Head of caudate nucleus (tissue), 42 donors: Measurements from ENCODE around the gene MAN1C1.

ENCODE experiments used
- DNase-seq, 42 donors: peaks; one replicate each; pipeline versions ENCODE4 v3.0.0 to v3.0.0-alpha.2; 2020 to 2021; ENCODE audit warnings: mixed read lengths in 7 of 42
- intact Hi-C: fragments of 100-400 bp; cut with DNase I; formaldehyde crosslinking; loops from one replicate; pipeline ENCODE4 v1.15.0; 2022

MAN1C1 gene

DNA sequence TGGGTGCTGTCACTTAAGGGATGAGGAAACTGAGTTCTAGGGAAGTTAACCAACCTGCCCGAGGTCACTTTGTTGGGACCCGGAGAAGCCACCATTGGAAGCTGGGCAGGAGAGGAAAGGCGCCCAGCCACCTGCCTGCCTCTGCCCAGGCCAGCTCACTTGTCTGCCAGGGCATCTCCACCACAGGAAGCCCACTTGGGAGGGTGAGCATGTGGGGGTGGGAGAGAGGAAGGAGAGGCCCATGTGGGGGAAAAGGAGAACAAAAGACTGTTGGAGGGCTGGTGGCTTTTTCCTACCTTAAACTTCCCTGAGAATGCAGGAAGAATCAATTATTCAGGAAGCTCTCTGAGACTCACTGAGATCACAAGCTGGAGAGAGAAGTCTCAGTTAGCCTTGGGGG, 139.6 kb downstream of the MAN1C1 start:
- intact Hi-C loops: no loop called here
- DNase-seq: no peak

- no peak for DNase-seq
- intact Hi-C loops: no loop called here
Observed at GRCh38 chr1:25757151-25757845, 140.7 kb downstream of the MAN1C1 start.

DNA sequence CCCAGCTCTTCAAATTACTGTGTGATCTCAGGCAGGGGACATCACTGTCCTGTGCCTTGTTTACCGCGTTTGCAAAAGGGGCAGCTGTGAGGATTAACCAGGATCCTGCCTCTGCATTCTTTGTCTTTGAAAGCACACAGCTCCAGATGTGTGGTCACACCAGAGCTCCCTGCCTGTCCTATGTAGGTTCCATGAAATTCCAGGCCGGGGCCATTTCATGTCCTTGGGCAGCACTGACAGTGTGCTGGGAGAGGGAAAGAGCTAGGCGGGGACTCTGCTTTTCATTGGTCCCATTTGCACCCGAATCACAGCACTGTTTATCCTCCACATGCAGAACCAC, 141.2 kb downstream of the MAN1C1 start:
- DNase-seq: no peak
- intact Hi-C loops: no loop called here

DNA sequence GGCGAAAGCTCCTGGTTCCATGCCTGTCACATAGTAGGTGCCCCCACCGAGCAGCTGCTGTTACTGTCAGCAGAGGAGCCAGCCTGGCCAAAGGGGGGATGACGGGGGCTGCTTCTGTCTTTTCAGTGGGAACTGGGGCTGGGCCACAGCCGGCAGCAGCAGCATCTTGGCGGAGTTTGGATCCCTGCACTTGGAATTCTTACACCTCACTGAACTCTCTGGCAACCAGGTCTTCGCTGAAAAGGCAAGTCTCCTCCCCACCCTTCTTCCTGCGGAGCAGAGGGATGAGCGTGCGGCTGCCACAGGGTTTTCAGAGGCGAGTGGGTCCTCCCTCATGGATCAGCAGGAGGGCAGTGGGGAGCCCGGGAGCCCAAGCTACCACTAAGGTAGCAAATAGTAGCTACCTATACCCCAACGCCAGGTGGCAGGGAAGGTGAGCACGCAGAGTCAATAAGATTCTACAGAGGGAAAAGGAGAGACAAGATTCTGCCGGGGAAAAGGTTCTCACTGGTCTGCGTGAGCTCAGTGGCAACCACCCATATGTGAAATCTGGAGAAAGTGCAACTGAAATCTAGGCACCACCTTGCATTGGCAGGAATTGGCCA, 142.0 kb downstream of the MAN1C1 start:
- intact Hi-C loops: no loop called here
- DNase-seq: no peak

DNA sequence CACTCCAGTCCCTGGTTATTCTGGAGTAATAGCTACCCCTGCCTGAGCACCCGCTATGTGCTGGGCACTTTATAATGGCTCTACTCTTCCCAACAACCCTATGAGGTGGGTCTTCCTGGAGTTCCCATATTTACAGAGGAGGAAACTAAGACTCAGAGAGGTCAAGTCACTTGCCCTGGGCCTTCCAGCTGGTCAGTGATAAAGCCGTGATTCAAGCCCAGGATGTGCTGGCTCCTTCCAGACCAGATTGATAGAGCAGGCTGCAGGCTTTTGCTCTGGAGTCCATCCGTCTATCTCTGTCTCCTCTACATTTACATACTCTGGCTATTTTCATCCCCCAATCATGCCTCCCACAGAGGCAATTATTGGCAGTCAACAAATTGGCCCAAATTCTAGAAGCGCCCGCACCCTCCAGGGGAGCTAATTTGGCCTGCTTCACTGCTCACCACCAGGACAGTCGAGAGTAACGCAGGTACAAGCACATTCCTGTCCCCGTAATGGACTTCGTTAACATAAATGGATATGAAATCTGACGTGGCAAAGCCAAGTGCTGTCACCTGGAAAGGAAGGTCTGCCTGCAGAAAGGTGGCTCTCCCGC, 143.6 kb downstream of the MAN1C1 start:
- DNase-seq: no peak
- intact Hi-C loops: no loop called here

- intact Hi-C loops: no loop called here
- no peak for DNase-seq
Observed at GRCh38 chr1:25760871-25761270, 144.3 kb downstream of the MAN1C1 start.

DNA sequence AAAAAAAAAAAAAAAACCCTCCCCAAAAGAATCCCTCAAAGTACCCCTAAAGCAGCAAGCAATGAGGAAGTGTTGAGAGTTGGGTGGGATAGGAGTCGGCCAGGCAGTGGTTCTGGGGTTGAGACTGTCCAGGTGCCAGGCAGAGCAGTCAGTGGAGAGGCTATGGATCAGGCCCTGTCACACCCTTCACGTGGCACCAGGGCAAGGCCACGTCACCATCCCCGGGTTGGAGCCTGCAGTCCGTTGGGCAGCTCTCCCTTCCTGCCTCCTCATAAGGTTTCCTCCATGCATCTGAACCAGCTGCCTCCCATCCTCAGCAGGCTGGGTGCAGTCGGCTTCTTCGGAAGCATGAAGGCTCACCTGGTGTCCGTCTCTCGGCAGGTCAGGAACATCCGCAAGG, 146.9 kb downstream of the MAN1C1 start:
- intact Hi-C loops: no loop called here
- DNase-seq: no peak

- no peak for DNase-seq
- intact Hi-C loops: no loop called here
Observed at GRCh38 chr1:25765136-25765922, 148.7 kb downstream of the MAN1C1 start.

DNA sequence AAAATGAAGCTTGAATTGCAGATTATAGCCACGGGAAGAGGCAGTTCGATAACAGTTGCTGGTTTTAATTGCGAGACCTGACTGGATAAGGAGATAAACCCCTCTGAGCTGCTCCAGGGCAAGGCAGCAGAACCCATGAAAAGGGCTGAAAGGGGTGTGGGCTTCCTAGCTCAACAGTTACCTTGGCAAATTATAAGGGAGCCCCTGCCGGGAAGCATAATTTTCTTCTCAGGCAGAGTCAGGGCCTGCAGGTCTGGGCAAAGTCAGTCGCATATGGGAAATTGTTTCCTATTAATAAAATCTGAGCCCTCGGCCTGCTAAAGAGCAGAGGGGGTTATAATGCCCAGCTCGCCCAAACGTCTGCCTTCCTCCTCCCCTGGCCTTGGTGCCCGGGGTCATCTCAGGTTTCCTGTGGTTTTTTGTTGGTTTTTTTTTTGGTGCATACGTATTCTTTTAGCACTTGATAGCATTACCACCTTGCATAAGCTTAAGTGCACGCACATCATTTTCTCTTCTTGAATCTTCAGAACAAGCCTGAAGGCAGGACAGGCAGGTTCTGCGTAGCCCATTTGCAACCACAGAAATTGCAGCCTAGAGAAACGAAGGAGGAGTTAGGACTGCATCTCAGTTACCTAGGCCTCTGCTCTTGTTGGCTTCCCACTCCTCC, 149.5 kb downstream of the MAN1C1 start:
- intact Hi-C loops: no loop called here
- DNase-seq: no peak

GRCh38 chr1:25766721-25767436, 150.3 kb downstream of the MAN1C1 start:
- intact Hi-C loops: no loop called here

GRCh38 chr1:25767437-25767770, 150.8 kb downstream of the MAN1C1 start:
- intact Hi-C loops: no loop called here
- DNase-seq: no peak

More at GRCh38 chr1:25766721-25767436, 150.3 kb downstream of the MAN1C1 start:
- DNase-seq: no peak

DNA sequence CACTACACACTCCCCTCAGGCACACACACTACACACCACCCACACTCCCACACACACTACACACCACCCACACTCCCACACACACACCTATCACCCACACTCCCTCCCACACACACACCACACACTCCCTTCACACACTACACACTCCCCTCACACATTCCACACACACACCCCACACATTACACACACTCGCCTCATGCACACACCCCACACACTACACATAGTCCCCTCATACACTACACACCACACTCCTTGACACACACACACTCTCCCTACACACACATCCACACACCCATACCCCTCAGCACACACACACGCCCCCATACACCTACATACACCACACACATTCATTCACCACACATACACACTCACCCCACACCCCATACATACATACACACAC, 152.4 kb downstream of the MAN1C1 start:
- no peak for DNase-seq
- intact Hi-C loops: no loop called here

DNA sequence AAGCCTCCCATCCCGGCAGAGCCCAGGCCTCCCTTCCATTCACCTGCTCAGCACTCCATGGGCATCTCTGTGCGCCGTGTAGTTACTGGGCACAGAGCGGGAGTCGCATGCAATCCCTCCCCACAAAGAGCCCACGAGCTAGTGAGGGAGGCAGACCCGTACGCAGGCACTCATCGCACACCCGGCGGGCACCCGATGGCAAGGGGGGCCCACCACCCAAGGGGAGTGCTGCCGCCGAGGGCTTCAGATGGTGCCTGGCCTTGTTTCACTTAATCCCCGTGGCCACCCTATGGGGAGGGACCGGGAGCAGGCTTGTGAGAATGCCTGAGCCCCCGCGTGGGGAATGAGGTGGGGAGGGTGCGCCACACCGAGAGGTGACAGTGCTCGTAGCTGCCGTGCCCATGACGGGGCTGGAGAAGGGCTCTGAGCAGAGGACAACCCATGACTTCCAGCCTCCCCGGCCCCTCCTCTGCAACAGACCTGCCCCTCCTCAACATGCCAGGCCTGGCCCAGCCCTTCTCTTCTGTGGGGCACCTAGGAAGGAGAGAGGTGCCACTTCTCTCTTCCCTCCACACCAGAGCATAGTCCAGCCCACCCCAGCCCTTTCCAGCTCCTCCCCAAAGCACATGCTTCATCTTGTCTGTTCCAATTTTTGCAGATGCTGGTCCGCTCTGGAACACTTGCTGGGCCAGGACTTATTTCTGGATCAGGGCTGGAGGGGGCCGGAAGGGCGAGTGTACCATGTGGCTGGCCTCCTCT, 153.2 kb downstream of the MAN1C1 start:
- intact Hi-C loops: no loop called here
- DNase-seq: no peak

- intact Hi-C loops: no loop called here
- no peak for DNase-seq
Observed at GRCh38 chr1:25770541-25771220, 154.1 kb downstream of the MAN1C1 start.

GRCh38 chr1:25771221-25772114, 154.9 kb downstream of the MAN1C1 start:
- intact Hi-C loops: no loop called here
- no peak for DNase-seq

DNA sequence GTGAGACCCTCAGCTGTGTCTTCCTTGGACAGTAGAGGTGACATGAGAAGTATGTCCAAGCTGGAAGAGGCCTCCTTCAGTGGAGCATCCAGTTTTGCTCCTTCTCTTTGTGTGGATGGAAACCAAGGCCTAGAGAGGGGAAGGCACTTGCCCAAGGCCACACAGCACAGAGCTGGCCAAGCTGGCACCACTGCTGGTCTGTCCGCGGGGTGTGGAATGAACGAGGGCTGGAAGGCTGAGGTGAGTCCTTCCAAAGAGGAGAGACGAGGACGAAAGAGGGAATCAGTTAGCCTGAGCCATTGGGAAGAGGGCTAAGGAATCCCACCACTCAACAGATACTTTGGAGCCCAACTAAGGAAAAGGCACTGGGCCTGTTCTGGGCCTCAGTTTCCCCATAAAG, 155.6 kb downstream of the MAN1C1 start:
- DNase-seq: no peak
- intact Hi-C loops: no loop called here

DNA sequence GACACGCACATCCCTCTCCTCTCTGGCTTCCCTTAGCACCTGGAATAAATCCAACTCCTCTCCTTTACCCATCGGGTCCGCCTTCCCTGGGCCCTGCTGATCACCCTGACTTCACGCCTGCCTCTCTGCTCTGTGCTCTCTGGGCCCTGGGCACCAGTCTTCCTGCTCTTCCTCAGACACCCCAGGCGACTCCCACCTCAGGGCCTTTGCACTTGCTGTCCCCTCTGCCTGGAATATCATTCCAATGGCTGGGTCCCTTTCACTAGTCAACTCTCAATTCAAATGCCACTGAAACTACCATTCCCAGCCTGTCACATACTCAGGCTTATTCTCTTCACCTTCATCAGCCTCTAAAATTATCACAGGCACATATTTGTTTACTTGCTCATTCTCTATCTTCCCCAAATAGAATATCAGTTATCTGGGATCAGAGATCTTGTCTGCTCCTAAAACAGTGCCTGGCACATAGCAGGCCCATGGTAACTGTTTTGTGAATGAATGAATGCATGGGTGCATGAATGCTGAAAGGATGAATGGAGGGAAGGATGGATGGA, 156.2 kb downstream of the MAN1C1 start:
- intact Hi-C loops: no loop called here
- DNase-seq: no peak
